Activated T-helper 2 cell treated with anti-CD3 and anti-CD28 coated beads, Interferon-gamma antibody, Interleukin-2, Interleukin-4, amounts not matched to agents 10 μg/mL and 5 μg/mL and 100 μg/mL, durations not matched to agents 14 hours and 24 hours and 36 hours (primary cell): ENCODE measurements around the gene MYL11. TPM values are rescaled to one million over a fixed set of nuclear protein-coding genes. Genes with fewer than 3 reads are reported as not detected.

Source experiments
- DNase-seq: peaks from one replicate; pipeline ENCODE4 v3.0.0; 2021; ENCODE audit warnings: low spot score
- H3K27ac Mint-ChIP-seq: one replicate; pipeline ENCODE4 v1.8.0; 2021; ENCODE audit warnings: mixed read lengths
- H3K27me3 Mint-ChIP-seq: one replicate; pipeline ENCODE4 v1.8.0; 2021; ENCODE audit warnings: low read depth, mixed read lengths
- H3K36me3 Mint-ChIP-seq: one replicate; pipeline ENCODE4 v1.8.0; 2021; ENCODE audit warnings: low read depth, mixed read lengths
- H3K4me1 Mint-ChIP-seq: one replicate; pipeline ENCODE4 v1.8.0; 2021; ENCODE audit warnings: low read depth, mixed read lengths
- H3K4me3 Mint-ChIP-seq: one replicate; pipeline ENCODE4 v1.8.0; 2021; ENCODE audit warnings: low read depth, mild to moderate bottlenecking, moderate library complexity, mixed read lengths
- H3K9me3 Mint-ChIP-seq: one replicate; pipeline ENCODE4 v1.8.0; 2021; ENCODE audit warnings: mixed read lengths
- intact Hi-C: fragments of 100-400 bp; cut with micrococcal nuclease; formaldehyde crosslinking; loops from one replicate; pipeline ENCODE4 v1.15.1; 2023
- total RNA-seq: library from RNA; stranded (reverse); gene quantifications from 2 replicates; pipeline ENCODE4 v1.2.3, GENCODE V29; 2022

Gene MYL11
- total RNA-seq, 1 donor from 2014 or later = 4.3 TPM

DNA sequence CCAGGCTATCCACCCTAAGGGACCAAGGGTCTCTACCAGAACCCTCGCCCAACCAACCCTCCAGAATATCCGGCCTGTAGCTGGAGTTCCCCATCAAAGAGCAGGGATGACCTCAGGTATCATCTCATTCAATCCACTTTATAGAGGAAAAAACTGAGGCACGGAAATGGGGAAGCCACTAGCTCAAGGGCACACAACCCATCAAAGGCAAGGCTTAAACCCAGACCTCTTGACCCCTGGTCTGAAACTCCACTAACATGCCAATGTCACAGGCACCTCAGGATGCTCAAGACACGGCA, 5.9 kb upstream of the MYL11 start:
- Mint-ChIP-seq H3K4me3 (peak overlapping the region; percentile 87), H3K36me3 (peaks cover 42% of the 10 kb centered on the region), H3K27me3 (no peaks in the 10 kb centered on the region), H3K27ac (peak overlapping the region; percentile 26), H3K9me3 (no peaks in the 10 kb centered on the region), H3K4me1 (peaks cover 47% of the 10 kb centered on the region)
- DNase-seq = no peak
- intact Hi-C loops = no loop called here

- Mint-ChIP-seq H3K27ac (peak overlapping the region; percentile 26), H3K27me3 (no peaks in the 10 kb centered on the region), H3K9me3 (no peaks in the 10 kb centered on the region), H3K4me1 (peaks cover 47% of the 10 kb centered on the region), H3K36me3 (peaks cover 39% of the 10 kb centered on the region), H3K4me3 (peak overlapping the region; percentile 87)
- DNase-seq = no peak
- intact Hi-C loops = no loop called here
Measured at GRCh38 chr16:30369091-30369937, 5.3 kb upstream of the MYL11 start.

DNA sequence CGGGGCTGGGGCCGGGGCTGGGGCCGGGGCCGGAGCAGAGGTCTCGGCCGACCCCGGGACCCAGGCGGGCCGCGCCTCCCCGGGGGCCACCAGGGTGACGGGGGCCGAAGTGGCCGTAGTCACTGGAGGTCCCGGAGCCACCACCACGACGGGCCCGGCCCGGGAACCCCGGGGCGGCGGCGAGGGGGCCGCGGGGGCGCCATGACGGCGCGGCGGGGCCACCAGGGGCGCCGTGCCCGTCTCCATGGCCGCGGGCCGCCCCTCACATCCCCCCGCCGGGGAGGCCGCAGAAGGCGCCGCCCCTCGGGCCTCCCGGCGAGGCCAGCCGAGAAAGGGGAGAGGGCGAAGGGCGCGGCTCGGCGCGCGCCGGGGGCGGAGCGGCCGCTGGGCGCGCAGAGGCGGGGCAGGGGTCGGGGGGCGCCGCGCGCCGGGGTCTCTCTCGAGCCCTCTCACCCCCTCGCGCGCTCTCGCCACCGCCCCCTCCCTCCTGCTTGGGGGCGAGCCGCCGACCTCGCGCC, 4.6 kb upstream of the MYL11 start:
- H3K27ac Mint-ChIP-seq = peak overlapping the region; percentile 91
- no peak for DNase-seq
- H3K4me1 Mint-ChIP-seq = peaks cover 44% of the 10 kb centered on the region
- peaks cover 32% of the 10 kb centered on the region for H3K36me3 Mint-ChIP-seq
- H3K27me3 Mint-ChIP-seq = no peaks in the 10 kb centered on the region
- no peaks in the 10 kb centered on the region for H3K9me3 Mint-ChIP-seq
- H3K4me3 Mint-ChIP-seq = peak overlapping the region; percentile 81
- intact Hi-C loops = loop anchor here (1.0 to 10.0 kb wide), 7 partner anchors 8 to 565 kb away; partner anchors contain the start of genes CD2BP2, MAZ, PRR14 and ZNF768

DNA sequence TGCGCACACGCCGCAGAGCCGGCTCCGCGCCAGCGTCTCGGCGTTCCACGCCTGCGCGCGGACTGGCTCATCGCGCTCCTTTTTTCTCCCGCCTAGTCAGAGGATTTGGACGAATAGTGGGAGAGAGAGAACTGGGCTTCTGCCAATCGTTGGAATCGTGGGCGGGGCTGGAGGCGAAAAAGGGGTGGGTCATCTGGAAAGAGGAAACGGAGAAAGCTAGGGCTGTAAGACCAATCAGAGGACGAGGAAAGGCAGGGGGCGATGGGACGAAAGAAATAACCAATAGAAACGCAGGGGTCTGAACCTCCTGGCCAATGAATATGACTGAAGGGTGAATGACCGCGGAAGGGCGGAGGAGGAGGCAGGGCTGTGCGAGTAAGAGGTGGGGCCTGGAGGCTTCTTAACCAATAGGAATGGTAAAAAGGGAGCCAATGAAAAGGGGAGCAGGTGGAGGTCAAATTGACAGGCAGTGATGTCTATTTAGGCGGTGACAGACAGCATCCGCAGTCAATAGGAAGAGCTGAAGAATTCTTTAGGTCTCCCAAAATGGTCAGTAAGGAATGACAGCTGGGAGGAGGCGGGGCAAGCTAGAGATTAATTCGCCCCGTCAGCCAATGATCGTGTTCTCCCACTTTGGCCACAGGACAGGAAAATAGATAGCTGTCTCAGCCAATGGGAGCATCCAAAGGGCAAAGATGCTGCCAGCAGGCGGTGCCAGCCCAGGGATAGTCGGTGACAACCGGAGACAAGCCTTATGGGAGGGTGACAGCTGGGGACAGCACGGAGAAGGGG, 4.0 kb upstream of the MYL11 start, which contains the start of gene TBC1D10B:
TSS of gene TBC1D10B (minus strand) at position 39 of the 792 bp plus-strand sequence. CDS start 311 bp downstream, outside the sequence.
- H3K4me1 Mint-ChIP-seq = peaks cover 40% of the 10 kb centered on the region
- peak; percentile 100 for DNase-seq
- peaks cover 26% of the 10 kb centered on the region for H3K36me3 Mint-ChIP-seq
- H3K4me3 Mint-ChIP-seq = peak within 1 kb of the TSS; percentile 87
- peak within 1 kb of the TSS; percentile 91 for H3K27ac Mint-ChIP-seq
- intact Hi-C loops = loop anchor here (1.0 to 10.0 kb wide), 7 partner anchors 8 to 566 kb away; partner anchors contain the start of genes CD2BP2, MAZ, PRR14 and ZNF768
- H3K27me3 Mint-ChIP-seq = no peaks in the 10 kb centered on the region
- no peaks in the 10 kb centered on the region for H3K9me3 Mint-ChIP-seq

GRCh38 chr16:30371248-30371816, 3.3 kb upstream of the MYL11 start:
- Mint-ChIP-seq H3K27ac (peak overlapping the region; percentile 91), H3K36me3 (peaks cover 23% of the 10 kb centered on the region), H3K9me3 (no peaks in the 10 kb centered on the region), H3K4me3 (peak overlapping the region; percentile 81), H3K4me1 (peaks cover 38% of the 10 kb centered on the region), H3K27me3 (no peaks in the 10 kb centered on the region)
- no peak for DNase-seq
- intact Hi-C loops = loop anchor here (2.0 to 10.0 kb wide), 4 partner anchors 37 to 567 kb away; partner anchors contain the start of genes MAZ and ZNF768

DNA sequence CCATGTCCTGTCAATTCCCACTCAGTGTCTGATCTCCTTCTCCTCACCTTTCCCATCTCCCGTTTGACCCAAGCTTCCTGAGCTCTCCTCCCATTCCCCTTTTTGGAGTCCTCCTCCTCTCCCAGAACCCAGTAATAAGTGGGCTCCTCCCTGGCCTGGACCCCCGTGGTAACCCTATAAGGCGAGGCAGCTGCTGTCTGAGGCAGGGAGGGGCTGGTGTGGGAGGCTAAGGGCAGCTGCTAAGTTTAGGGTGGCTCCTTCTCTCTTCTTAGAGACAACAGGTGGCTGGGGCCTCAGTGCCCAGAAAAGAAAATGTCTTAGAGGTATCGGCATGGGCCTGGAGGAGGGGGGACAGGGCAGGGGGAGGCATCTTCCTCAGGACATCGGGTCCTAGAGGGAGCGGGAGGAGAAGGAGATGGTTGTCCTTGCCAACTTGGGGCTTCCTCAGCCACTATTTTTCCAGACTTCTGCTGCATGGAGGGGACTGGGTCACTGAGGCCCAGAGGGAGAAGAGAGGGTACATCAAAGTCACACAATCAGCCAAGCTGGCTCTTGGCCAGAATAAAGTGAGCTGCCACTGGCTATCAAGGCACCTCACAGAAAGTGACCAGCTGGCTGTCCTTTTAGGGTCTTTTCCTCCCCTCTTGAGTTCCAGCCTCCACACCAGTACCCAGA, 2.4 kb upstream of the MYL11 start:
- Mint-ChIP-seq H3K27me3 (no peaks in the 10 kb centered on the region), H3K4me1 (peaks cover 33% of the 10 kb centered on the region), H3K27ac (peak overlapping the region; percentile 91), H3K36me3 (peaks cover 17% of the 10 kb centered on the region), H3K4me3 (peak overlapping the region; percentile 81), H3K9me3 (no peaks in the 10 kb centered on the region)
- no peak for DNase-seq
- intact Hi-C loops = loop anchor here (5.0 to 10.0 kb wide), 2 partner anchors 155 to 567 kb away; partner anchors contain the start of genes MAZ and ZNF768

DNA sequence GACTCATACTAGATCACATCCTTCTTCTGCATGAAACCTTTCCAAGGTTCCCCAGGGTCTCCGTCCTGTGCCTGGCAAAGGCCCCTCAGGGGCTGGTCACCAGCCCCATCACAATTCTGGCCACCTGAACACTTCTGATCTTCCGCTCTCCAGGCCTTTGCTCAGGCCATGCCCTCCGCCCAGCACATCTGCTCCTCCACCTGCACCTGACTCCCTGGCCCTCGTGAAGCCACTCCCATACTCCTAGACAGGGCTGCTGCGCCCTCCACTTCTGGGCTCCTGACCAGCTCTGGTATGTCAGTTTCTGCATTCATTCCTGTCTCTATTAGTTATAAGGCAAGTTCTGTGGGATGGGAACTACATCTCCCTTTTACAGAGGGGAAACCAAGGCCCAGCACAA, 1.9 kb upstream of the MYL11 start:
- H3K9me3 Mint-ChIP-seq = no peaks in the 10 kb centered on the region
- intact Hi-C loops = loop anchor here (5.0 to 10.0 kb wide), 2 partner anchors 155 to 568 kb away; partner anchors contain the start of genes MAZ and ZNF768
- peak overlapping the region; percentile 35 for H3K4me3 Mint-ChIP-seq
- no peak for DNase-seq
- peaks cover 31% of the 10 kb centered on the region for H3K4me1 Mint-ChIP-seq
- no peak overlapping the region for H3K27ac Mint-ChIP-seq
- H3K36me3 Mint-ChIP-seq = peaks cover 13% of the 10 kb centered on the region
- no peaks in the 10 kb centered on the region for H3K27me3 Mint-ChIP-seq

DNA sequence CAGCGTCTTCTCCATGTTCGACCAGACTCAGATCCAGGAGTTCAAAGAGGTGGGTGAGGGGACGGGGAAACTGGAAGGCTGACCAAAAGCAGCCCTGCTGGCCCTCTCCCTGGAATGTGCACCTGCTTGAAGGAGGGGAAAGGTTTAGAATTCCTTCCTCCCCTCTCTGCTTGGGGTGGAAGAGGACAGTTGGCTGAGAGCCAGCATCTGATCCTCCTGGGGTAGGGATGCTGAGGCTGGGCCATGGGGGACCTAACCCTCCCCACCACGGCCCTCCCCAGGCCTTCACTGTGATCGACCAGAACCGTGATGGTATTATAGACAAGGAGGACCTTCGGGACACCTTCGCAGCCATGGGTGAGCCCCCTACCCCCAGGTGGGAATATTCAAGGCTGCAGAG, 1.3 kb downstream of the MYL11 start:
- Mint-ChIP-seq H3K4me3 (no peak overlapping the region), H3K9me3 (no peaks in the 10 kb centered on the region), H3K4me1 (peaks cover 36% of the 10 kb centered on the region), H3K27me3 (no peaks in the 10 kb centered on the region), H3K36me3 (peaks cover 19% of the 10 kb centered on the region), H3K27ac (peak overlapping the region; percentile 9)
- DNase-seq = no peak
- intact Hi-C loops = loop anchor here (5.0 to 10.0 kb wide), 2 partner anchors 96 to 571 kb away; partner anchors contain the start of genes ITGAL and MAZ

DNA sequence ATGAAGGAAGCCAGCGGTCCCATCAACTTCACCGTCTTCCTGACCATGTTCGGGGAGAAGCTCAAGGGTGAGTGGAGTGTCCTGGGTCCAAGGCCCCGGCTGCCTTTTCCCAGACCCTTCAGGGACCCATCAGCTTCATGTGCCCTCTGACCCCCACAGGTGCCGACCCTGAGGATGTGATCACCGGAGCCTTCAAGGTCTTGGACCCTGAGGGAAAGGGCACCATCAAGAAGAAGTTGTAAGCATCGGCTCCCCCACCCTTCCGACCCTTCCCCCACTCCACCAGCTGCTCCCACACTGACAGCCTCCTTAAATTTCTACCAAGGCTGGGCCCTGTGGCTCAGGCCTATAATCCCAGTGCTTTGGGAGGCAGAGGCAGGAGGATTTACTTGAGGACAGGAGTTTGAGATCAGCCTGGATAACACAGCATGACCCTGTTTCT, 1.9 kb downstream of the MYL11 start:
- intact Hi-C loops = loop anchor here (5.0 to 10.0 kb wide), 2 partner anchors 96 to 572 kb away; partner anchors contain the start of genes ITGAL and MAZ
- DNase-seq = no peak
- Mint-ChIP-seq H3K4me1 (peaks cover 35% of the 10 kb centered on the region), H3K36me3 (peaks cover 26% of the 10 kb centered on the region), H3K9me3 (no peaks in the 10 kb centered on the region), H3K27ac (peak overlapping the region; percentile 9), H3K27me3 (no peaks in the 10 kb centered on the region), H3K4me3 (no peak overlapping the region)

GRCh38 chr16:30377050-30377811, 2.6 kb downstream of the MYL11 start:
- intact Hi-C loops = loop anchor here (5.0 to 10.0 kb wide), 2 partner anchors 95 to 572 kb away; partner anchors contain the start of genes ITGAL and MAZ
- DNase-seq = no peak

DNA sequence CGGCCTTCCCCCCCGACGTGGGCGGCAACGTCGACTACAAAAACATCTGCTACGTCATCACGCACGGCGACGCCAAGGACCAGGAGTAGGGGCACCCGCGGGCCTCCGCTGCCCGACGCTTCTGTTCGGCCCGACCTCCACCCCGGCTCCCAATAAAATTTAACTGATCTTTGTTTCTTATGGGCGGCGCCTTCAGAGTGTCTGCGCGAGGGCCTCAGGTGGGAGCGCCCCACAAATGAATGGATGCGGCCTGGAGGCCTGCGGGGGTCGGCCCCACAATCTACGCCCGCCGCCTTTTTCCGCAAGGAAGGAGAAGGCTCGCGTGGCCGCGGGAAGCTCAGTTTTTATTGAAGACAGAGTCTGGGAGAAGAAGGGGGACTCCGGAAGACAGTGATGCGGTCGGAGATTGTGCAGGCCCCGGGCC, 3.2 kb downstream of the MYL11 start:
- H3K27me3 Mint-ChIP-seq = no peaks in the 10 kb centered on the region
- H3K4me1 Mint-ChIP-seq = peaks cover 36% of the 10 kb centered on the region
- H3K36me3 Mint-ChIP-seq = peaks cover 33% of the 10 kb centered on the region
- peak overlapping the region; percentile 99 for H3K27ac Mint-ChIP-seq
- peak overlapping the region; percentile 81 for H3K4me3 Mint-ChIP-seq
- H3K9me3 Mint-ChIP-seq = no peaks in the 10 kb centered on the region
- intact Hi-C loops = loop anchor here (1.0 to 10.0 kb wide), 5 partner anchors 8 to 573 kb away; partner anchors contain the start of genes FBRS, ITGAL, MAZ and TBC1D10B
- peak; percentile 81 for DNase-seq

More at GRCh38 chr16:30377050-30377811, 2.6 kb downstream of the MYL11 start:
- H3K27ac Mint-ChIP-seq = peak overlapping the region; percentile 99
- H3K4me3 Mint-ChIP-seq = peak overlapping the region; percentile 81
- H3K4me1 Mint-ChIP-seq = peaks cover 33% of the 10 kb centered on the region
- no peaks in the 10 kb centered on the region for H3K27me3 Mint-ChIP-seq
- H3K36me3 Mint-ChIP-seq = peaks cover 29% of the 10 kb centered on the region
- no peaks in the 10 kb centered on the region for H3K9me3 Mint-ChIP-seq
